Smooth muscle cell (in vitro differentiated cells): Measurements from ENCODE around the gene IGFBP1. TPM values are rescaled to one million over a fixed set of nuclear protein-coding genes. Genes with fewer than 3 reads are reported as not detected.
"Not testable (repeated sequence)": the region's sequence is repeated elsewhere in the genome, so short reads cannot be mapped to it uniquely, and the experiment has no call there.

Experiments used
- DNase-seq: peaks from one replicate; lab custom pipeline; 2025; ENCODE audit not compliant: unreplicated experiment; lab: John Stamatoyannopoulos, UW
- H2AFZ ChIP-seq: fragments of 200-600 bp; sonication (generic); 2 replicates; pipeline ENCODE4 v1.6.0; 2016; ENCODE audit warnings: antibody characterized with exemption, low read depth, mild to moderate bottlenecking
- H3F3A ChIP-seq: fragments of 200-600 bp; sonication (generic); 2 replicates; pipeline ENCODE4 v1.6.0; 2017; ENCODE audit warnings: antibody characterized with exemption, low read depth
- H3K27ac ChIP-seq: fragments of 200-600 bp; sonication (generic); 2 replicates; pipeline ENCODE4 v1.5.1; 2016; ENCODE audit warnings: low read depth, mild to moderate bottlenecking
- H3K27me3 ChIP-seq: fragments of 200-600 bp; sonication (generic); 2 replicates; pipeline ENCODE4 v1.6.1; 2016; ENCODE audit warnings: low read depth, mild to moderate bottlenecking
- H3K36me3 ChIP-seq: fragments of 200-600 bp; sonication (generic); 2 replicates; pipeline ENCODE4 v1.5.1; 2016; ENCODE audit warnings: low read depth
- H3K4me1 ChIP-seq: fragments of 200-600 bp; sonication (generic); 2 replicates; pipeline ENCODE4 v1.5.1; 2016; ENCODE audit warnings: low read depth
- H3K4me2 ChIP-seq: fragments of 200-600 bp; sonication (generic); 2 replicates; pipeline ENCODE4 v1.6.0; 2016; ENCODE audit warnings: mild to moderate bottlenecking
- H3K4me3 ChIP-seq: fragments of 200-600 bp; sonication (generic); 2 replicates; pipeline ENCODE4 v1.5.1; 2016; ENCODE audit warnings: mild to moderate bottlenecking
- H3K79me2 ChIP-seq: fragments of 200-600 bp; sonication (generic); 2 replicates; pipeline ENCODE4 v1.6.0; 2016; ENCODE audit warnings: low read depth, mild to moderate bottlenecking
- H3K9ac ChIP-seq: fragments of 200-600 bp; sonication (generic); 2 replicates; pipeline ENCODE4 v1.6.0; 2016; ENCODE audit warnings: low read depth
- H3K9me3 ChIP-seq: fragments of 200-600 bp; sonication (generic); replicated peaks from 2 replicates; pipeline ENCODE4 v1.5.1; 2016; ENCODE audit warnings: low read depth
- H4K20me1 ChIP-seq: fragments of 200-600 bp; sonication (generic); 2 replicates; pipeline ENCODE4 v1.6.0; 2016; ENCODE audit warnings: low read depth
- CTCF ChIP-seq: fragments of 200-600 bp; sonication (generic); IDR thresholded peaks from 2 replicates; pipeline ENCODE4 v1.5.1; 2017; ENCODE audit warnings: borderline replicate concordance, mild to moderate bottlenecking, antibody characterized with exemption; ENCODE audit not compliant: insufficient read depth, poor library complexity, severe bottlenecking
- WGBS: methylation state at CpG from one replicate; pipeline ENCODE4 v1.1.7; 2016; ENCODE audit warnings: low lambda C conversion rate; 5-methylcytosine and 5-hydroxymethylcytosine counted together
- polyA plus RNA-seq: library from polyadenylated mRNA; unstranded; fragments of >200 nt; fragmentation: Nextera tagmentation; extraction: Ambion mirVana; gene quantifications from 2 replicates; pipeline ENCODE4 v1.2.1, GENCODE V29; 2016
- total RNA-seq: library from RNA; depleted of rRNA; stranded (reverse); fragments of >200 nt; gene quantifications from 2 replicates; pipeline ENCODE4 v1.2.3, GENCODE V29; 2014

Gene IGFBP1
- total and polyA plus RNA-seq, 2 experiments from 2014 or later: not detected

- H3K4me3 ChIP-seq, H3K27ac ChIP-seq, H3K4me2 ChIP-seq, H4K20me1 ChIP-seq, DNase-seq, H3K9me3 ChIP-seq, H3K79me2 ChIP-seq, H3K36me3 ChIP-seq, H3K27me3 ChIP-seq, H3F3A ChIP-seq, H2AFZ ChIP-seq, H3K9ac ChIP-seq, H3K4me1 ChIP-seq: not testable (repeated sequence)
- 59% methylated on average over 3 of the region's 3 CpGs for WGBS
Observed at GRCh38 chr7:45855680-45856079, 32.6 kb upstream of the IGFBP1 start.

- H3K9me3 ChIP-seq, H3K4me3 ChIP-seq, H3K36me3 ChIP-seq, H3K9ac ChIP-seq, H3K4me2 ChIP-seq, H3K79me2 ChIP-seq, H3K27ac ChIP-seq, H3F3A ChIP-seq, H3K4me1 ChIP-seq, H3K27me3 ChIP-seq, H4K20me1 ChIP-seq, DNase-seq, H2AFZ ChIP-seq: not testable (repeated sequence)
- 95% methylated on average over 4 of the region's 4 CpGs for WGBS
Observed at GRCh38 chr7:45856888-45857287, 31.4 kb upstream of the IGFBP1 start.

- Histone ChIP-seq H3K4me1 (no peaks in the 10 kb centered on the region), H3K9me3 (no peaks in the 10 kb centered on the region), H3K79me2 (no peaks in the 10 kb centered on the region), H4K20me1 (no peaks in the 10 kb centered on the region), H3K4me2 (no peak overlapping the region), H3F3A (no peaks in the 10 kb centered on the region), H3K36me3 (no peaks in the 10 kb centered on the region), H3K27ac (no peak overlapping the region), H3K9ac (no peak overlapping the region), H2AFZ (no peak overlapping the region), H3K27me3 (peaks cover 10% of the 10 kb centered on the region), H3K4me3 (no peak overlapping the region)
- WGBS: 81% methylated on average over 9 of the region's 9 CpGs
- peak; percentile 4 for TF ChIP-seq CTCF
- DNase-seq: no peak
Observed at GRCh38 chr7:45863715-45864114, 24.6 kb upstream of the IGFBP1 start.

- Histone ChIP-seq H3K9me3 (no peaks in the 10 kb centered on the region), H3K27me3 (peaks cover 10% of the 10 kb centered on the region), H3F3A (no peaks in the 10 kb centered on the region), H3K36me3 (no peaks in the 10 kb centered on the region), H3K27ac (no peak overlapping the region), H3K4me3 (no peak overlapping the region), H3K4me2 (no peak overlapping the region), H3K9ac (no peak overlapping the region), H2AFZ (no peak overlapping the region), H3K4me1 (no peaks in the 10 kb centered on the region), H3K79me2 (no peaks in the 10 kb centered on the region), H4K20me1 (no peaks in the 10 kb centered on the region)
- no peak for DNase-seq
- WGBS: 83% methylated on average over 13 of the region's 13 CpGs
- TF ChIP-seq CTCF: no peak
Observed at GRCh38 chr7:45865594-45866410, 22.5 kb upstream of the IGFBP1 start.
